Stimulated activated CD4-positive, alpha-beta T cell treated with anti-CD3 and anti-CD28 coated beads, Interleukin-15, amount 100 ng/mL, for 24 hours (primary cell): ENCODE results near the gene ATP8B3.
A peak's percentile ranks its signal among the peaks of the same experiment; 100 is the strongest.
"Not testable (repeated sequence)": the region's sequence is repeated elsewhere in the genome, so short reads cannot be mapped to it uniquely, and the experiment has no call there.

Experiments
- DNase-seq: peaks from one replicate; pipeline ENCODE4 v3.0.0-alpha.2; 2020

The ATP8B3 gene

GRCh38 chr19:1815605-1816529 is 3.8 kb upstream of the ATP8B3 start:
- no peak for DNase-seq

DNA sequence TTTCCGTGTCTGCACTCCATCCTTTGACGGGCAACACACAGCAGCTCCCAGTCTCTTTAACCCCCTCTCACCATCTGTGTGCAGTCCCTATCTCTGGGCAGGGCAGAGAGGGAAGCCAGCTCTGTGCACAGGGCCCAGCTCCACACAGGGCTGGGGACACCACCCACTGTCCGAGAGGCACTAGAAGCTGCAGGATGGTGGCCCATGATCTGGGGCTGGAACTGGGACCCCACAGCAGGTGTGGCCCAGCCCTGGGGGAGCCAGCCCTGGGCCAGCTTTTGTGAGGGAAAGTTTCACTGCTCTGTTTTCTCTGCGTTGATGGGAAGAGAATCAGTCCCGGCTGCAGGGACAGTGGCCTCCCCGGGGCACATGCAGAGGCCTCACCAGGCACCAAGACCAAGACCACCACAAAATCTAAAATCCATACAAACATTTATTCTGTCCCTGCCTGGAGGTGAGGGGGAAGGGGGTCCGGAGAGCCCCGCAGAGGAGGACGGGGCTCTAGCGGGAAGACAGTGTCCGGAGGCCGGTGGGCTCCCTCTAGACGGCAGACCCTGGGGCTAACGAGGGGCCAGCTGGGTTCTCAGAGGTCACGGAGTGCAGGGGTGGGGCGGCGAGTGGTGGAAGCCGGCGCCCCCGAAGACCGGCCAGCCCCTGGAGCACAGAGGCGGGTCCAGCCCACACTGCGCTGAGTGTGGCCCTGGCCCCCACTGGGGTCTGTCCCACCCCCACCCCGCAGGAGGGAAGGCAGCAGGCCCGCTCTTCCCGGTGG is 2.9 kb upstream of the ATP8B3 start:
- no peak for DNase-seq

GRCh38 chr19:1814391-1814790 is 2.3 kb upstream of the ATP8B3 start:
- DNase-seq, result no peak

- no peak for DNase-seq
Measured at GRCh38 chr19:1813192-1814182, 1.4 kb upstream of the ATP8B3 start.

GRCh38 chr19:1812426-1813191 is 533 bp upstream of the ATP8B3 start:
- DNase-seq, result peak; percentile 92

DNA sequence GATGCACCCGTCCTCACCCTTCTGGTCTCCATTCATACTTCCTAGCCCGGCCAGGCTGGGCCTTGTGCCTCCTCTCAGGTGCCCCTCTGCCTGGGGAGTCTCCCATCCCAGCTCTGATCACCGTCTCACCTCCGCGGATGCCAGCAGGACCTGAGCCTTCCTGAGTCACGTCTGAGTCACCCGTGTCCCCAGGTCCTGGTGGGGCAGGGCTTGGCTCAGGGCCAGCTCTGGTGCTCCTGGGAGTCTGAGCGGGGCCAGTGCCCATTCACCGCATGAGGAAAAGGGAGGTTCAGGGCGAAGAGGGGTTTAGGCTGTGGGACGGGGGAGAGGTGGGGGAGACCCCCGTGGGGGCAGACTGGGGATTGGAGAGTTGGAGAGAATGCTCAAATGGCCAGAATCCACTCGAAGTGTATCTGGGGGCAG is 593 bp downstream of the ATP8B3 start:
- DNase-seq, result peak; percentile 73

DNA sequence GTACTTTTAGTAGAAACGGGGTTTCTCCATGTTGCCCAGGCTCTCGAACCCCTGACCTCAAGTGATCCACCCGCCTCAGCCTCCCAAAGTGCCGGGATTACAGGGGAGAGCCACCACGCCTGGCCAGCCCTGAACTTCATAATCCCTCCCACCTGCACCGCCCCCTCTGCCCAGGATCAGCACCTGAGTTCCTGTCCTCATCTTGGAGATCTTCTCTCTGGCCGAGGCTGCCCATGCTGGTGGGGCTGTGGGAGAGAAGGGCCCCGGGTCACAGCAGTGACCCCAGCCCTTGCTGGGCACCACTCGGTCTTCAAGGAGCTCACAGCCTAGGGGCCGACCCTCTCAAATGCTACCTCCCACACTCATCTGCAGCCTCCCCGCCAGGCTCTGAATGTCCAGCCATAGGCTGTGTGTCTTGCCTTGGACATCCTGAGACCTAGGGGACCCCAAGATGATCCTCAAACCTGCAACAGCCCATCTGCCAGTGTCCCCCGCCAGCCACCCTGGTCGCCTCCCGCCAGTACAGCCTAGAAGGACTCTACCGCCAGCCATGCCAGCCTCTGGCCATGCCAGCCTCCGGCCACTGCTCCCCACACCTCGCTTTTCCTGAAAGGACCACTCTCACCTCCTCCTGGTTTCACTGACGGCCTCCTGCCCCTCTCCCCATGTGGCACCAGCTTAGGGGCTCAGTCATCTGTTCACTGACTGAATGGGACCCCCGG is 1.5 kb downstream of the ATP8B3 start:
- no peak for DNase-seq

DNA sequence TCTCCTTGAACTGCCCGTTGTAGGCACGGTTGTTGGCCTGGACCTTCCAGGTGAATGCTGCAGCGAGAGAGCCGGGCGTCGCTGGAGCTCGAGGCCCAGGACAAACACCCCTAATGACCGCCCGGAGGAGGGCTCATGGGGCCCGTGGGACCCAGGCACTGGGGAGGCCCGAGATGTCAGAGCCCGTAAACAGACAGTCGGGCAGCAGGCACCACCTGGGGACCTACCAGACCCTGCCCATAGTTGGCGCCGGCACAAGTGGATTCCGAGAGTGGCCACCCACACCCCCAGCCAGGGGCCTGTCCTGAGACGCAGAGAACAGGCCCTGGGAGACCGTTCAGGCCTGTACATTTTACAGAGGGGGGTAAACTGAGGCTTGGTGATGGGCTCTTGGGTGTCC is 2.4 kb downstream of the ATP8B3 start:
- DNase-seq, result no peak

GRCh38 chr19:1808395-1808731 is 3.7 kb downstream of the ATP8B3 start:
- no peak for DNase-seq

GRCh38 chr19:1807695-1808394 is 4.2 kb downstream of the ATP8B3 start:
- DNase-seq, result no peak

DNA sequence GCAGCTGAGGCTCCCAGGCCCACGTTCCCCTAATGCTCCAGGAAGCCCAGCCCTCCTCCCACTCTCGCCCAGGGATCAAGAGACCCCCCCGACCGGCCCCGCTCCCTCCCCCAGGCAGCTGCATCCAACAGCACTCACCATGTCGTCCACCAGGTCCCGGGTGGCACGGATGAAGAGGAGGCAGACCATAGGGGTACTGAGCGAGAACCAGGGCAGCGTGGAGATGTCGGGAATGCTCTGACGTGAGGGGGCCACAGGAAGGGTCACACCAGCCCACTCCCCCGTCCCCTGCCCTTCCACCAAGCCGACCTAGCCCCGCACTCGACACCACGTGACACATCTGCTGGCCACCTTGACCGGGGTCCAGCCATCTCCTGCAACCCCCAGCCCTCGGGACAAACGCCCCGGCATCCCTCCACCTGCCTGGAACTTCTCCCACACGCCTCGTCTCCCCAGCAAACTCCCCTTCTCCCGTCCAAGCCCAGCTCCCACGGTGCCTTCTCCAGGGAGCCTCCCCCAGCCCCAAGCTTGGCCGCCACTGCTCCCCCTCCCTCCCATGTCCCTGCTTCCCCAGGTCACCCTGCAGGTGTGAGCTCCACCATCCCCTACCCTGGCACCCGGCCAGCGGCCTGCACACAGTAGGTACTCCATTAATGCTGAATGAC is 4.9 kb downstream of the ATP8B3 start:
- DNase-seq, result no peak

DNA sequence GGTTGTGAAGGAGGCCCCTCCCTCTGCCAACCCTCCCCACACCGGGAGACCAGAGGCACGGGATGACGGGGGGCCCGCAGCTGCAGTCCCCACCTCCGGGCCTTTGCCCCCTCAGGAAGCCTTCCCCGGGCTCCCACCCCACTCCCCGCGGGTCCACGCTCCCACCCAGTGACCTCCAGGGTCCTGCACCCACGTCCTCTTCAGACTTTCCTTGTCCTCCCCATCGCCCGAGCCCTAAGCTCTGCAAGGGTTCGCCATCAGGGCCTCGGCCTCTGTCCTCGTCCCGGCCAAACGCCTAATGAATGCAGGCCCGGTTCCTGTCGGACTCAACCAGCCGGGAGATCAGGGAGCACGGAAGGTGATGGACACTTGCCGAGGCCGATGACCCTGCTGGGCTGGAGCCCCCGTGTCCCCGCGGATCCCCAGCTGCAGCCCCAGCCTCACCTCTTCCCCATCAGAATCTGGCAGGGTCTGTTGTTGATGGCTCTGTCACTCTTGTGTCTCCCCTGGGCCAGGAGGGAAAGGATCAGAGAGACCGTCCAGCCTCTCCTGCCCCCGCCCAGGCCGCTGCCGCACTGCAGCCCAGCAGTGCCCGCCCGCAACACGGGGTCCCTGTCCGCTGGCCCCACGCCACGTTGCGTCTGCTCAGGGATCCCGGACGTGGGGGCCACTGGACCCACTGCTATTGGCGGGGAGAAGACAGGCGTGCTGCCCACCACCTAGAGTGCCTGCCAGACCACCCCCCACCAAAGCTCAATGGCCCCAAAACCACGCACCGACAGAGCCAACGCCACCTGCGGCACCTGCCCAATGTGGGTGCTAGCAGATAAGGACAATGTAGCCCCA is 5.7 kb downstream of the ATP8B3 start:
- no peak for DNase-seq

GRCh38 chr19:1805401-1806183 is 6.5 kb downstream of the ATP8B3 start:
- no peak for DNase-seq

DNA sequence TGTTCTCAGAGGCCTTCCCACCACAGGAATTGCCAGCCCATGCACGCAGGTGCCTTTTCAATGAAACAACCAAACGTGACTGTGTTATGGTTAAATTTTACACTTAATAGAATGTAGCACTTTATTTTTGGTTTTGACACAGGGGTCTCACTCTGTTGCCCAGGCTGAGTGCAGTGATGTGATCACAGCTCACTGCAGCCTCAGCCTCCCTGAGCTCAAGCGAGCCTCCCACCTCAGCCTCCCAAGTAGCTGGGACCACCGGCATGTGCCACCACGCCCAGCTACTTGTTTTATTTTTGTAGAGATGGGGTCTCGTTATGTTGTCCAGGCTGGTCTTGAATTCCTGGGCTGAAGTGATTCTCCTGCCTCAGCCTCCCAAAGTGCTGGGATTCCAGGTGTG is 7.2 kb downstream of the ATP8B3 start:
- no peak for DNase-seq

GRCh38 chr19:1799695-1800342 is 12.3 kb downstream of the ATP8B3 start:
- DNase-seq, result no peak

DNA sequence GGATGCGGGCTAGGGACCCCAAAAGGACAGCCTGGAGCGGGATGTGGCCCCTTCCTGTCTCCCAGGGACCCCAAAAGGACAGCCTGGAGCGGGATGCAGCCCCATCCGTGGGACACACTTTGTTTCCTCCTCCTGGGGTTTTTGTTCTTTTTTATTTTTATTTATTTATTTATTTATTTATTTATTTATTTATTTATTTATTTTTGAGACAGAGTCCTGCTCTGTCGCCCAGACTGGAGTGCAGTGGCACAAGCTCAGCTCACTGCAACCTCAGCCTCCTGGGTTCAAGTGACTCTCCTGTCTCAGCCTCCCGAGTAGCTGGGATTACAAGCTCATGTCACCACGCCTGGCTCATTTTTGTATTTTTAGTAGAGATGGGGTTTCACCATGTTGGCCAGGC is 14.8 kb downstream of the ATP8B3 start:
- not testable (repeated sequence) for DNase-seq

DNA sequence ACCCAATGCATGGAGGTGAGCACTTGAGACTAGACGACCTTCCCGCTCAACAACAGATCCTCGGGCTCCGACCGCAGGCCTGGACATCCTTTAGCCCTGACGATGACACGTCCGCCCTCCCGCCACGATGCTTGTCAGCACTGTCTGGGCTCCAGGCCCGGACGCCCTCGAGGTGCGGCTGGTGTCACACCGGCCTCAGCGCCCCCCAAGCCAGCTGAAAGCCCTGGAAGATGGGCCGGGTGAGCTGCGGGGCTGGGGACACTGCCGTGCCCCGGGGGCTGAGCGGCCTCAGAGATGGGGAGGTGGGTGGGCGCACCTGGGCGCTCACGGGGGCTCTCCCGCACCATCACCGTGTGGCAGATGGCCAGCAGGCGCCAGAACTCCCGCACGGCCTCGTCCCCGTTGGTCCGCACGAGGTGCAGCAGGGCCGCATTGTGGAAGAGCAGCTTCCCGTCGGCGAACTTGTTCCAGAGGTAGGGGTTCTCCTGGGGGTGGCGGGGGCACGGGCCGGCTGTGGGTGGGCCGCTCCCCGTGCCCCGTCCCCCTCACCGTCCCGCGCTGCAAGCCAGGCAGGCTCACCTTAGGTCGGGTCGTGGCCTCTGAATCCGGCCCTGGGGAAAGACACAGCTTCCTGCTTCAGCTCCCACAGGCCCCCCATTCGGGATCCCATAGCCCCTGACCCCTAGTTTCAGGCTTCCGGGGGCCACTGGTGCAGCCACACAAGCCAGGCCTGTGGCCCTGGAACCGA is 15.5 kb downstream of the ATP8B3 start:
- DNase-seq, result no peak
